ENCODE data around the gene ZNF521.
A peak's percentile ranks its signal among the peaks of the same experiment; 100 is the strongest.

ZNF521 gene

DNA sequence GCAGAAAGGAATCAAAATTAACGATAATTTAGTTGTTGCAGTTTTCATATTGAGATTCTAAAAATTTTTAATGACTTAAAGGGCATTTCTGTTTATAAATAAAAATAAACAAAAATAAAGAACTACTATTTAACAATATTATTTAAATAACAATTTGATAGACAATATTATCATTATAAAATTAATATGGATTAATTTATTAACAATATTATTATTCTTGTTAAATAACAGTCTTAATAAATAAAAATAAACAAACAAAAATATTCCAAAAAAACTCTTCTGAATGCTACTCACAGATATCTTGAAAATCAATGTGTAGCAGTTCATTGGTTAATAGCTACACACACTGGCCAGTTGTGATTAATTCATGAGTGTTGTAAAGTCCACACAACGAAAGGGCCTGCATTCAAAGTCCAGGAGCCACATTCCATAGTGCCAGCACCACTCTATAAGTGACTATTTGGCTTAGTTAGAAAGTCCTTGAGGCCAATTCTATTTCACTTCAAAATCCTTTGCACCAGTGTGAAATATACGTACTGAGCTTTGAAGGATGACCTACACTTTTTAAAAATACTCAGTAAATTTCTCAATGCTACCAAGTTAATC lies 117.1 kb downstream of the ZNF521 start:
- no peak overlapping the region for H3K4me3 ChIP-seq (ENCODE audit: control insufficient read depth, low read depth, low read length)
- TF ChIP-seq, protein P1, sequence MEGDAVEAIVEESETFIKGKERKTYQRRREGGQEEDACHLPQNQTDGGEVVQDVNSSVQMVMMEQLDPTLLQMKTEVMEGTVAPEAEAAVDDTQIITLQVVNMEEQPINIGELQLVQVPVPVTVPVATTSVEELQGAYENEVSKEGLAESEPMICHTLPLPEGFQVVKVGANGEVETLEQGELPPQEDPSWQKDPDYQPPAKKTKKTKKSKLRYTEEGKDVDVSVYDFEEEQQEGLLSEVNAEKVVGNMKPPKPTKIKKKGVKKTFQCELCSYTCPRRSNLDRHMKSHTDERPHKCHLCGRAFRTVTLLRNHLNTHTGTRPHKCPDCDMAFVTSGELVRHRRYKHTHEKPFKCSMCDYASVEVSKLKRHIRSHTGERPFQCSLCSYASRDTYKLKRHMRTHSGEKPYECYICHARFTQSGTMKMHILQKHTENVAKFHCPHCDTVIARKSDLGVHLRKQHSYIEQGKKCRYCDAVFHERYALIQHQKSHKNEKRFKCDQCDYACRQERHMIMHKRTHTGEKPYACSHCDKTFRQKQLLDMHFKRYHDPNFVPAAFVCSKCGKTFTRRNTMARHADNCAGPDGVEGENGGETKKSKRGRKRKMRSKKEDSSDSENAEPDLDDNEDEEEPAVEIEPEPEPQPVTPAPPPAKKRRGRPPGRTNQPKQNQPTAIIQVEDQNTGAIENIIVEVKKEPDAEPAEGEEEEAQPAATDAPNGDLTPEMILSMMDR (conservative IDR thresholded peaks at IDR 0.05; ENCODE audit: control insufficient read depth, insufficient read depth, low read depth, low read length): no peak
- no peak for DNase-seq (ENCODE audit: low read depth)

DNA sequence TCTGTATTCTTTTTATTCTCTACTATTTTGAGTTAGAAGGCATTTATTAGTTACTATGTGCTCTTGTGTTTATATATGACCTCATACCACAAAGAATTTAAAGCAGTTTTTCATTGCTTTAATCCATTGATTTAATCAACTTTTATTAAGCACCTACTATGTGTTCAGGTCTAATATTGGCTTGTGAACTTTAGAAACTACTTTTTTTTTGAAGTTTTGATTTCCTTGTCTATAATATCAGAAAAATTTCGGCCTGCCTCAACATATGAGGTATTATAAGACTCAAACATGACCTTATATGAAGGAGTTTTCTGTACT lies 117.7 kb downstream of the ZNF521 start:
- TF ChIP-seq, protein P1 (conservative IDR thresholded peaks at IDR 0.05; ENCODE audit: control insufficient read depth, insufficient read depth, low read depth, low read length): no peak
- no peak overlapping the region for H3K4me3 ChIP-seq (ENCODE audit: control insufficient read depth, low read depth, low read length)
- no peak for DNase-seq (ENCODE audit: low read depth)

DNA sequence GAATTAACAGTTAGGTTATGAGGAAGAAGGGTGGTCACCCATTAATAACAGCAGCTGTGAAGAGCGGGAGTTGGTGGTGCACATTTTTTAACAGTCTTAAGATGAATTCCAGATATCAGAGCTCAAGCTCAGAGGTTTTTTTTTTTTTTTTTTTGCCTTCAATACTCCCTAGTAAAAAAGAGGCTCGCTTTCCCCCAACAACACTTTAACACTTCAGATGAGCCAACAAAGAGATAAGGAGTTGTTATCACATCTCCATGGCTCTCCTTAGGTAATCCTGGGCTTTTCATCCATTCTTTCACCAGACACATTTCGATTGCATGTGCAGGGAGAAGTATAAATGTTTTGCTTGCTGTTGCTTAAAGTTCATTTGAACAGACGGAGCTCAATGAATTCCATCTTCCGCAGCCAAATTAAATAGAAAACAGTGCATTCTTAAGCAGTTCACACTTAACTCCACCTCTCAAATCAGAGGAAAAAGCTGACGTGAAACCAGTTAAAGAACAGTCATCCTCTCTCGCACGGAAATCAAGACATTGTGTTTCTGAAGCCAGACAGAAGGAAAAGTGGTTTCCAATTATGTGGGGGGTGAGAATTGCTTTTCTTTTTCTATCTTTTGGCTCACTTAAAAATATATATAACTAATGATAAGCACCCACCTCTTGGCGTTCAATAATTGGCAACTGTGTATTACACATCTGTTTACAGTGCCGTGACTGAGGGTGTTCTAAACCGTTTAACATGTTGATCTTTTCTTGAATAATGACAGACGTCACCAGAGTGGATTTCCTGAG lies 118.2 kb downstream of the ZNF521 start:
- TF ChIP-seq, protein P1 (conservative IDR thresholded peaks at IDR 0.05; ENCODE audit: control insufficient read depth, insufficient read depth, low read depth, low read length): no peak
- DNase-seq (ENCODE audit: low read depth): peak; percentile 55
- H3K4me3 ChIP-seq (ENCODE audit: control insufficient read depth, low read depth, low read length): peak overlapping the region; percentile 10

DNA sequence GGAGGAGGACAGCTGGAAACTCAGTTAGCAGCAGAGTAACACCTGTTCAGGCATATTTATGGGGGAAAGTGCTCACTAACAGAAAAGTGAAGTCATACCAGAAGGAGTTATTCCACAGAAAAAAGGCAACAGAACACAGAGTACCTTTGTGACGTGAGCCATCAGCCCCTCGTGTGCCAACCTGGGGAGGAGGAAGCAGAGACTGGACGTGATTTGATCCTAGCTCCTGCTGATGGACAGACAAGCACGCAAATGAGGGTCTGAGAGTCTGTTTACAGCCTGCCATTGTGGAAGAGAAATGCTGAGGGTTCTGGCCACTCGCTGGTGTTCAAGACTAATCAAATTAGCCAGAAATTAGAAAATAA lies 120.7 kb downstream of the ZNF521 start:
- H3K4me3 ChIP-seq (ENCODE audit: control insufficient read depth, low read depth, low read length): no peak overlapping the region
- TF ChIP-seq, protein P1 (conservative IDR thresholded peaks at IDR 0.05; ENCODE audit: control insufficient read depth, insufficient read depth, low read depth, low read length): no peak
- DNase-seq (ENCODE audit: low read depth): no peak

DNA sequence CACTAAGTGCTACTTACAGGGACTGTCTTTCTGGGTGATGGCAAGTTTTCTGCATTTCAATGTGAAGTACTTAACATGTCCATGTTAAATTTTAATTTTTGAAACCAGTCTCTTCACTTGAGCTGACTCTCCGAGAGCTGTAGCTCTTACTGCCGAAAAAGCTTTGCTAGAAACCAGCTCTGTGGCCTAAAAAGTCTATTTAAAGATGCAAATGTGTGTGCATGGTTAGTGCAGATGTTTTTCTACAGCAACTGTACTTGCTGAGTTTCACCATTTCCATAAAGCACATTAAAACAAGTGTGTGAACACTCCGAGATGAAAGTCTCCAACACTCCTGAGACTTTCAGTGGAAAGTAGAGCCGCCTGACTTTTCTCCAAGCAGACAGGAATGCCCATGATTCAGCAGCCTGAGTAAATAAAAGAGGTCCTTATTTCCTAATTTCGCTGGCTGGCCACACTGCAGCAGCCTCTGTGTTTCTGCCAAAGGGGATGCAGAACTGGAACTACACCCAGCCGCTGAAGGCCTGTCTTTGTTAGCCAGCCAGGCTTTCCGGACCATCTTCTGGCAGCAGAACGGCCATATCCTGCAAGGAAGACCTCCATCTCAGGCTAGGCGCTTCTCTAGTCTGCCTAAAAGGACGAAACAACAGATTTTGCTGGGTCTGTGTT lies 121.2 kb downstream of the ZNF521 start:
- TF ChIP-seq, protein P1 (conservative IDR thresholded peaks at IDR 0.05; ENCODE audit: control insufficient read depth, insufficient read depth, low read depth, low read length): no peak
- no peak overlapping the region for H3K4me3 ChIP-seq (ENCODE audit: control insufficient read depth, low read depth, low read length)
- DNase-seq (ENCODE audit: low read depth): peak; percentile 91

DNA sequence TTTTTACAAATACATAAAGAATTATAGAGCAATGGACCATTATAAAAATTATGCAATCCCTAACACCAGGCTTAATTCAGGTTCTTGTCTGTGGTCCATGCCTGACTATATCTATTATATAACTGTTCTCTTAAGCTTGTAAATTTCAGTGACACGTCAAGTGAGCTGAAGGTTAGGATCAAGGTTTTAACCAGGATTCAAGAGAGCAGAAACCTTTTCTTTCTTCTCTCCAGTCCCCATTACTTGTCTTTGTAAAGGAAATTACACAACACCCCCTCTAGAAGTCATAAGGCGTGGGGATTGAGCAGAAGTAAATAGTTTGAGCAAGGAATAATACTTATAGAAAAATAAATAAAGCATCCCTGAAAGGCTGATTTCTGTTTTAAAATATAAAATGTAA lies 122.0 kb downstream of the ZNF521 start:
- no peak for DNase-seq (ENCODE audit: low read depth)
- H3K4me3 ChIP-seq (ENCODE audit: control insufficient read depth, low read depth, low read length): no peak overlapping the region
- TF ChIP-seq, protein P1 (conservative IDR thresholded peaks at IDR 0.05; ENCODE audit: control insufficient read depth, insufficient read depth, low read depth, low read length): no peak

Data from fibroblast of mammary gland (primary cell).